Effector memory CD4-positive, alpha-beta T cell (primary cell): Measurements from ENCODE around the gene DCPS.
"Not testable (repeated sequence)": the region's sequence is repeated elsewhere in the genome, so short reads cannot be mapped to it uniquely, and the experiment has no call there.

Experiments used
- DNase-seq, 3 donors: peaks; one replicate each; pipeline ENCODE4 v3.0.0-alpha.2; 2020
- H3K27ac ChIP-seq: 2 replicates; pipeline ENCODE4 v1.7.0; 2013; ENCODE audit warnings: mild to moderate bottlenecking, low read length, moderate library complexity; ENCODE audit not compliant: insufficient read depth, poor library complexity, severe bottlenecking
- H3K27me3 ChIP-seq: replicated peaks from 2 replicates; pipeline ENCODE4 v1.7.0; 2013; ENCODE audit warnings: mild to moderate bottlenecking, low read length; ENCODE audit not compliant: insufficient read depth, control insufficient read depth, poor library complexity, severe bottlenecking
- H3K36me3 ChIP-seq: 2 replicates; pipeline ENCODE4 v1.7.0; 2013; ENCODE audit warnings: mild to moderate bottlenecking, low read length, moderate library complexity; ENCODE audit not compliant: control insufficient read depth, insufficient read depth
- H3K4me1 ChIP-seq: 2 replicates; pipeline ENCODE4 v1.7.0; 2013; ENCODE audit warnings: low read length, mild to moderate bottlenecking; ENCODE audit not compliant: control insufficient read depth, insufficient read depth, poor library complexity, severe bottlenecking
- H3K4me3 ChIP-seq: 2 replicates; pipeline ENCODE4 v1.7.0; 2013; ENCODE audit warnings: low read length, low read depth, mild to moderate bottlenecking; ENCODE audit not compliant: insufficient read depth, poor library complexity, severe bottlenecking
- H3K9me3 ChIP-seq: 2 replicates; pipeline ENCODE4 v1.7.0; 2013; ENCODE audit warnings: mild to moderate bottlenecking, low read length, moderate library complexity; ENCODE audit not compliant: control insufficient read depth

DCPS gene

GRCh38 chr11:126357969-126358762 lies 54.3 kb downstream of the DCPS start:
- Histone ChIP-seq H3K4me1 (peaks cover 11% of the 10 kb centered on the region), H3K4me3 (no peak overlapping the region), H3K9me3 (no peaks in the 10 kb centered on the region), H3K27me3 (no peaks in the 10 kb centered on the region), H3K27ac (no peak overlapping the region), H3K36me3 (no peaks in the 10 kb centered on the region)
- no peak for DNase-seq

GRCh38 chr11:126358763-126359160 lies 54.9 kb downstream of the DCPS start:
- no peak for DNase-seq
- no peak overlapping the region for H3K27ac ChIP-seq
- H3K4me3 ChIP-seq: no peak overlapping the region

GRCh38 chr11:126359431-126360048 lies 55.7 kb downstream of the DCPS start:
- Histone ChIP-seq H3K9me3 (no peaks in the 10 kb centered on the region), H3K27me3 (no peaks in the 10 kb centered on the region), H3K27ac (no peak overlapping the region), H3K4me1 (peaks cover 10% of the 10 kb centered on the region), H3K36me3 (no peaks in the 10 kb centered on the region), H3K4me3 (no peak overlapping the region)
- no peak for DNase-seq

More at GRCh38 chr11:126358763-126359160, 54.9 kb downstream of the DCPS start:
- Histone ChIP-seq H3K9me3 (no peaks in the 10 kb centered on the region), H3K27me3 (no peaks in the 10 kb centered on the region), H3K36me3 (no peaks in the 10 kb centered on the region), H3K4me1 (peaks cover 11% of the 10 kb centered on the region)

GRCh38 chr11:126360049-126360446 lies 56.2 kb downstream of the DCPS start:
- Histone ChIP-seq H3K27ac (no peak overlapping the region), H3K9me3 (no peaks in the 10 kb centered on the region), H3K27me3 (no peaks in the 10 kb centered on the region), H3K36me3 (no peaks in the 10 kb centered on the region), H3K4me3 (no peak overlapping the region), H3K4me1 (peaks cover 6% of the 10 kb centered on the region)
- no peak for DNase-seq

GRCh38 chr11:126361400-126361799 lies 57.5 kb downstream of the DCPS start:
- DNase-seq: no peak
- Histone ChIP-seq H3K4me1 (peaks cover under 1% of the 10 kb centered on the region), H3K27ac (no peak overlapping the region)

GRCh38 chr11:126362879-126363655 lies 59.2 kb downstream of the DCPS start:
- DNase-seq: no peak
- Histone ChIP-seq H3K27me3 (no peaks in the 10 kb centered on the region), H3K36me3 (no peaks in the 10 kb centered on the region), H3K4me1 (no peaks in the 10 kb centered on the region), H3K9me3 (no peaks in the 10 kb centered on the region), H3K27ac (no peak overlapping the region), H3K4me3 (no peak overlapping the region)

More at GRCh38 chr11:126361400-126361799, 57.5 kb downstream of the DCPS start:
- Histone ChIP-seq H3K9me3 (no peaks in the 10 kb centered on the region), H3K4me3 (no peak overlapping the region), H3K27me3 (no peaks in the 10 kb centered on the region), H3K36me3 (no peaks in the 10 kb centered on the region)

GRCh38 chr11:126363706-126364248 lies 59.9 kb downstream of the DCPS start:
- Histone ChIP-seq H3K4me3 (no peak overlapping the region), H3K27ac (no peak overlapping the region), H3K9me3 (no peaks in the 10 kb centered on the region), H3K36me3 (no peaks in the 10 kb centered on the region), H3K27me3 (no peaks in the 10 kb centered on the region), H3K4me1 (no peaks in the 10 kb centered on the region)
- no peak for DNase-seq

- H3K27ac ChIP-seq, H3K27me3 ChIP-seq, DNase-seq, H3K4me3 ChIP-seq, H3K9me3 ChIP-seq, H3K36me3 ChIP-seq, H3K4me1 ChIP-seq: not testable (repeated sequence)
Measured at GRCh38 chr11:126364735-126365134, 60.9 kb downstream of the DCPS start.

- not testable (repeated sequence) for H3K36me3 ChIP-seq, H3K4me1 ChIP-seq, H3K27ac ChIP-seq, H3K27me3 ChIP-seq, H3K9me3 ChIP-seq, H3K4me3 ChIP-seq, DNase-seq
Measured at GRCh38 chr11:126365508-126365907, 61.6 kb downstream of the DCPS start.
